Measurements from ENCODE around the gene METTL6. TPM values are rescaled to one million over a fixed set of nuclear protein-coding genes. Genes with fewer than 3 reads are reported as not detected.

METTL6 gene
- total RNA-seq, 1 experiment from 2014 or later: 26.7 TPM

GRCh38 chr3:15453501-15453900 lies 26.2 kb upstream of the METTL6 start:
- ChIA-PET CTCF (no interaction called here), POLR2A (no interaction called here)
- TF ChIP-seq CTCF (IDR thresholded peaks at IDR 0.05; ENCODE audit: unreplicated experiment): no peak
- Mint-ChIP-seq H3K36me3 (ENCODE audit: insufficient read depth, unreplicated experiment) (no peaks in the 10 kb centered on the region), H3K27me3 (ENCODE audit: insufficient read depth, unreplicated experiment) (no peaks in the 10 kb centered on the region), H3K9me3 (ENCODE audit: unreplicated experiment) (no peaks in the 10 kb centered on the region), H3K4me3 (ENCODE audit: unreplicated experiment) (no peak overlapping the region), H3K4me1 (ENCODE audit: insufficient read depth, unreplicated experiment) (no peaks in the 10 kb centered on the region), H3K27ac (ENCODE audit: low read depth, unreplicated experiment) (no peak overlapping the region)
- intact Hi-C loops (cut with micrococcal nuclease): no loop called here
- no TSS peak for BruUV-seq (replicated peaks)
- DNase-seq (ENCODE audit: unreplicated experiment): no peak

GRCh38 chr3:15452961-15453360 lies 25.6 kb upstream of the METTL6 start:
- no peak overlapping the region for H3K27ac Mint-ChIP-seq (ENCODE audit: low read depth, unreplicated experiment)
- no peaks in the 10 kb centered on the region for H3K9me3 Mint-ChIP-seq (ENCODE audit: unreplicated experiment)
- H3K27me3 Mint-ChIP-seq (ENCODE audit: insufficient read depth, unreplicated experiment): no peaks in the 10 kb centered on the region
- ChIA-PET POLR2A (no interaction called here), CTCF (no interaction called here)
- no peak for DNase-seq (ENCODE audit: unreplicated experiment)
- H3K4me1 Mint-ChIP-seq (ENCODE audit: insufficient read depth, unreplicated experiment): no peaks in the 10 kb centered on the region
- intact Hi-C loops (cut with micrococcal nuclease): no loop called here
- no TSS peak for BruUV-seq (replicated peaks)
- H3K36me3 Mint-ChIP-seq (ENCODE audit: insufficient read depth, unreplicated experiment): no peaks in the 10 kb centered on the region
- no peak for TF ChIP-seq CTCF (IDR thresholded peaks at IDR 0.05; ENCODE audit: unreplicated experiment)
- H3K4me3 Mint-ChIP-seq (ENCODE audit: unreplicated experiment): no peak overlapping the region

GRCh38 chr3:15452156-15452555 lies 24.8 kb upstream of the METTL6 start:
- H3K27ac Mint-ChIP-seq (ENCODE audit: low read depth, unreplicated experiment): no peak overlapping the region
- H3K36me3 Mint-ChIP-seq (ENCODE audit: insufficient read depth, unreplicated experiment): no peaks in the 10 kb centered on the region
- no peak for TF ChIP-seq CTCF (IDR thresholded peaks at IDR 0.05; ENCODE audit: unreplicated experiment)
- CTCF ChIA-PET: no interaction called here
- intact Hi-C loops (cut with micrococcal nuclease): no loop called here
- no TSS peak for BruUV-seq (replicated peaks)
- no peaks in the 10 kb centered on the region for H3K27me3 Mint-ChIP-seq (ENCODE audit: insufficient read depth, unreplicated experiment)
- H3K9me3 Mint-ChIP-seq (ENCODE audit: unreplicated experiment): no peaks in the 10 kb centered on the region
- DNase-seq (ENCODE audit: unreplicated experiment): no peak
- POLR2A ChIA-PET: no interaction called here
- no peaks in the 10 kb centered on the region for H3K4me1 Mint-ChIP-seq (ENCODE audit: insufficient read depth, unreplicated experiment)
- no peak overlapping the region for H3K4me3 Mint-ChIP-seq (ENCODE audit: unreplicated experiment)

- DNase-seq (ENCODE audit: unreplicated experiment): no peak
- Mint-ChIP-seq H3K4me3 (ENCODE audit: unreplicated experiment) (no peak overlapping the region), H3K4me1 (ENCODE audit: insufficient read depth, unreplicated experiment) (no peaks in the 10 kb centered on the region), H3K36me3 (ENCODE audit: insufficient read depth, unreplicated experiment) (peaks cover 2% of the 10 kb centered on the region), H3K27me3 (ENCODE audit: insufficient read depth, unreplicated experiment) (no peaks in the 10 kb centered on the region), H3K9me3 (ENCODE audit: unreplicated experiment) (no peaks in the 10 kb centered on the region), H3K27ac (ENCODE audit: low read depth, unreplicated experiment) (no peak overlapping the region)
- TF ChIP-seq CTCF (IDR thresholded peaks at IDR 0.05; ENCODE audit: unreplicated experiment): no peak
- BruUV-seq (replicated peaks): no TSS peak
- ChIA-PET POLR2A (no interaction called here), CTCF (no interaction called here)
- intact Hi-C loops (cut with micrococcal nuclease): no loop called here
Measured at GRCh38 chr3:15451216-15452113, 24.1 kb upstream of the METTL6 start.

All from MCF 10A (cell line).